ENCODE data around the gene HOXD12.

- no peak for TF ChIP-seq ZNF274 (IDR thresholded peaks at IDR 0.05; ENCODE audit: low read depth, low read length)
- TF ChIP-seq YY1 (IDR thresholded peaks at IDR 0.05; ENCODE audit: insufficient read depth, insufficient read length): no peak
Observed at GRCh38 chr2:176134035-176134434, 34.4 kb downstream of the HOXD12 start.

Data from NT2/D1 (cell line).